GM21447 (cell line): ENCODE data around the gene ALCAM.

ENCODE experiments used
- ATAC-seq: cut with Tn5 transposase; IDR thresholded peaks from one replicate; pipeline ENCODE4 v1.9.1; 2021; ENCODE audit not compliant: unreplicated experiment

Gene ALCAM

DNA sequence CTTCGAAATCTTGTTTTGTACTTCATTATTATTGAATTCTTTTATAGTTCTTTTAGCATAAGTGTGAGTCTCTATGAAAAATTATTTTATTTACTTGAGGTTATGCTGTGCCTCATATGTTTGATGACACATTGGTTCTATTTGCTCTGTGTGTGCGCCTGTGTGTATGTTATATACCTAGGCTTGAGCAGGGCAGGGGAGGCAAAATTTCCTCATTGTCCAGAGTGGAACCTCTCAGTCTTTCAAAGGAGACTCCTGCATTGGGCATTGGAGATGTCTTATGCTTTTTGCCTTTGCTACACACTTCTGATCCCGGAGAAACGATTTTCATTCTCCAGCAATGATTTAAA is 58.4 kb downstream of the ALCAM start:
- ATAC-seq = no peak

DNA sequence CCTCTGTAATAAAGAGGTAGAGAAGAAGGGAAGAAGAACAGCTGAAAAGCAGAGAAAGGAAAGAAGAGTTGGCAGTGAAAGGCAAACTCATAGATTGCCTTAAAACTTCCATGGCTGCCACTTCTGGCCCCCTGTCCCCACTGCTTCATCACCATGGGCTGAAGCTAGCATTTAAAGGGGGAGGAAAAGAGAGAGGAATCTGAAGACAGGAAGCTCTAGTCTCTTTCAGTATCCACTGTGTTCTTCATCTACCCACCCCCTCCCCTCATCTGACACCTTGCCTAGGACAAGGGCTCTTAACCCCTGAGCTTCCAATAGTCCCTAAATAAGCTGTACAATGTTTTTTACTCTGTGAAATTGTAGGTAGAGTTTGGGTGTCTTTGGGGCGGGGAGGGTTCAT is 60.6 kb downstream of the ALCAM start:
- no peak for ATAC-seq

DNA sequence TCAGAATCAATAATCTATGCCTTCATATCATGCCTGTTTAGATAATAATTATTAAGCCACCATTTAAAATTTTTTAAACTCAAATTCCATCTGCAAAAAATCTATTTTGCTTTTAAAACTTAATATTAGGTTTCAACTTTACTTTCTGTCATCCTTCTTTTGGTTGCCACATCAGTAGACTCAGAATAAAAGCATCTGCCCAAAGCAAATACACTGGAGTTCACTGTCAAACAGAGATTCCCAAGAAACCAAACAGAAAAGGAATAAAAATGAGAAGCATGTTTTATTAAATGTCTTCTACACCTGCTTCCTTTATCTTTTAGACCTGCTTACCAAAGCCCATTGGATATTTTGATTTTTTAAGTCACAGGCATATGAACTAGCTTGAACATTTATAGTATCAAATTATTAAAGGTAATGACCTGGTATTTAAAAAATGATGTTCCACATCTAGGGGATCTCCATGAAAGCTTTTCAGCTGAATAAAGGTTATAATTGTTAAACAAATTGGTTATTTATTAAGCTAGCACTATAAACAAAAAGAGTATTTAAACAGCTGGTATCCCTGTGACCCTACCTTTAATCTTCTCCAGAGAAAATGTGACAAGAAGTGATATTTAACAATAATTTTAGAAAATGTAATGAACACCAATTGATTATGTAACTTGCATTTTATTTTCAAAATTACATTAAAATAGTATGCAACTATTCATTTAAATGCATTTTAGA is 62.5 kb downstream of the ALCAM start:
- no peak for ATAC-seq

DNA sequence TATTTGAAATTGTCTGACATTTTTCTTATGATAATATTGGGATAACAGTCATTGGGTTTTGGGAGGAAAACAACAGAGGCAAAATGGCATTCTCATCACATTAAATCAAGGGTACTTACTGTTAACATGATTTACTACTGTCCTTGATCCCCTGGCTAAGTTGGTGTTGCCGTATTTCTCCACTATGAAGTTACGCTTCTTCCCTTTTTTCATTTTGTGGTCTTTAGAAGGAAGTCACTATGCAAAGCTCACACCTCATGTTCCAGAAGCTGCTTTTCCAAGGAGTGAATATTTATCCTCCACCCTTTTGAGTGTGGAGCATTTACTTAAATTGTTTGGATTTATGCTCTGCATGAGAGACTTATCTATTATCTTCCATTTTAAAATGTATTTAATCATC is 63.7 kb downstream of the ALCAM start:
- ATAC-seq = no peak

DNA sequence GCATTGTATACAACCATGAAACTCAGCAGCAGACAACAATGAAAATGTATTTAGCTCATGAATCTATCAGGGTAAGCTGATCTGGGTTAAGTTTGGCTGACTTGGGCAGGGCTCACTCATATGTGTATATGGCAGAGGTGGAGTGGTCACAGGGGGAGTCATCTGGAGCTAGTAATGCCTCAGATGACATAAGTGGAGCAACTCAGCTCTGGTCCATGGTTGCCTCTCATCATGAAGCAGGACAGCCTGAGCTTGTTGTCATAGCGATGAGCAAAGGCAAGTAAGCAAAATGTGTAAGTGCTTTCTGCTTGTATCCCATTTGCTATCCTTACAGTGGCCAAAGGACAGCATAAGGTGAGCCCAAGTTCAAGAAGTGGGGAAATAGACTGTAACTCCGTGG is 64.5 kb downstream of the ALCAM start:
- ATAC-seq = no peak

DNA sequence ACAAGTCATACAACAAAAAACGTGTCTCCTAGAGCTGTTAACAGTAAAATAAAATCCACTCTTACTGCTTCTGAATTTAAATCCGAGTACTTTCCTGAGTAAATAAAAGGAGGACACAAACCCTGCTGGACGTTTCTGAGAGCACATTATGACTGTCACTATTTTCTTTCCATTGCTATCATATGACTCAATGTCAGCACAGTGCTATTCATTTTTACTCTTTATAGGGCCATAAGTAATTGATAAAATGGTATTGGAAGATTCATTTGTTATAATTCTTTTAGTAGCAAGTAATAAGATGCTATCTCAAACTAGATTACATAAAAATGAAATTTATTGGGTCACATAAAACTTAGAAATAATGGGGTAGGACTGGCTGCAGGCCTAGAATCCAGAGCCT is 68.6 kb downstream of the ALCAM start:
- no peak for ATAC-seq

DNA sequence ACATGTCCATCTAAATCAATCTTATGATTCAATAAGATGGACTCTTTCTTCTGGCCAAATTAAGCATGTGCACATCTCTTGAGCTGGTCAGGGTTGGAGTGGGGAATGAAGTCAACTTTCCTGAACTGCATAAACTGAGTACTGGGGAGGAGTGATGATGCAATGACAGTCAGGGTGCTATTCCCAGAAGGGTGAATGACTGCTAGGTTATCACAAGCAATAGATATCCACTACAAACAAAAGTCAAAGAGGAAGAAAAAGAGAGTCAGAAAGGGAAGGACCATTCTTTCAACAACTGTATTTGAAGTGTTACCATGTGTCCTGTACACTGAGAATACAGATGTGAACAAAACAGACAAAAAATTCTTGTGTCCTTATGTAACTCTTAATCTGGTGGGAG is 70.0 kb downstream of the ALCAM start:
- no peak for ATAC-seq

DNA sequence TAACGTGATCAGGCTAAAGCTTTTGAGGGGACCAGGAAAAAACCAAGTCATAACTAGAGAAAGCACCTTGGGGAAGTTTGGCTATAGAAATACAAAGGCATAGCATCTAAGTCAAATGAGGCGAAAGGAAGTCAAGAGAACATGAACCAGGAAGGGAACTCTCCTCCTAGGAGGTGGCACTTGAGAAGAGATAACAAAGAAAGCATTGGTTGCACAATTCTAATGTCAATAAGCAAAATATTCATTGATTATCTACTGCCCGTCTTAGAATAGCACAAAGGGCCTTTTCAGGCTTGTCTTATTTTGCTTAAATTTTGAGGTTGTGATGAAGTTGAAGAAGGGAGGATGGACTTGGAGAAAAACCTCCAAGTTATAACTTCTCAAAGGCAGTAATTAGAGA is 73.4 kb downstream of the ALCAM start:
- no peak for ATAC-seq

DNA sequence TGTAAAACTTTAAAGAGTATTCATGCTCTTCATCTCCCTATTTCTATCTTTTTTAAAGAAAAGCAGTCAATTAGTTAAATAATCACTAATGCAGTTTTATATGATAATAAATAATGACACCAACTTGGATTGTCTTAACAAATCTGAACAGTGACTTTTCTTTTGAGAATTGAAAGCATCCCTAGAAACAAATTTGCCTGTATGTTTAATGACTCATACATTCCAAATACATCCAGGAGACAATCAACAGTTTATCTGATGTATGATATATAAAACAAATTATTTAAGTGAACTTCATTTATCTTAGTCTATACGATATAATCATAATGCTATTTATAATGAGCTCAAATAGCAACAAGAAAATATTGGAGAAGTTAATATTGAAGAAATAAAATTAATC is 78.0 kb downstream of the ALCAM start:
- no peak for ATAC-seq

DNA sequence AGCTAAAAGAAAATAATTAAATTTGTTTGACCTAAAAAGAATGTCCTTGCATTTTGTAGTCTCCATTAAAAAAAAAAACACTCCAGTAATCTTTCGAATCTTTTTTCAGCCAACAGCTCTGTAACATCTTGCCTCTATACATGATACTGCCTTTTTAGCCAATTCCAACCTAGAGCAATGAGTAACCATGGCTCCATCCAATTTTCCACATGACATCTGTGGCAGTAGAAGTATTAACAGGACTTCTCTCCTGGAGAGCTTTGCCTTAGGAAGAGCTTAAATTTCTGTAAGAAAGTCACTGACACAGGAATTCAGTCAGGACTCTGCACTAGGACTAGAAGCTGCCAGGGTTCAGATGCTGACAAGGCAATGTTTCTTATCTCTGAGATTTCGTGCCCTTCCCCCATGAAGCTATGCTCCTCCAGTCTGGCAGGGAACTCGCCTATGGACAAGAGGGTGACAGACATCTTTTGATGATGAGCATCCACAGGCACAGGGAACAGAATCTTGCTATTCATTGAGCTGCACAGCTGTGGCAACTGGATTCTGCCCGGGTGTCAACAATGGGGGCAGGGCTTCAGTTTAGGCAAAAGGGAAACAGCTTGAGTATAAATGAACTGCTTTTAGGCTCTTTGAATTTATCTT is 81.8 kb downstream of the ALCAM start:
- ATAC-seq = no peak

DNA sequence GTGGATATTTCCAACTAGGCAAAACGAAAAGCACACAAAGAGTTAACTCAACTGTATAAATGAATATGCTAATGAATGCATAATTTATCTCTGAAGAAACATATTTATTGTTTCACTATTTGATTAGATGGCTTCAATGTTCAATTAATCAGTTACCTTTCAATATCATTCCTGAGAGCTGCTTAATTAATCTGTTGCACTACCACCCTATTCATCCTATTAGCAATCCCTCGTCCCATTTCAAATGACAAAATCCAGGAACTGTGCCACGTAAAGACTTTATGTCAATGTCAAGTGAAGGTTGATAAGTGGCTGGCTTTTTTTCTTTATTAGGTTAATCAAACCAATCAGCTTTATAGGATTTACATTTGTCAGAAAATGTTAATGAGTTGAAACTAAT is 82.7 kb downstream of the ALCAM start:
- no peak for ATAC-seq

DNA sequence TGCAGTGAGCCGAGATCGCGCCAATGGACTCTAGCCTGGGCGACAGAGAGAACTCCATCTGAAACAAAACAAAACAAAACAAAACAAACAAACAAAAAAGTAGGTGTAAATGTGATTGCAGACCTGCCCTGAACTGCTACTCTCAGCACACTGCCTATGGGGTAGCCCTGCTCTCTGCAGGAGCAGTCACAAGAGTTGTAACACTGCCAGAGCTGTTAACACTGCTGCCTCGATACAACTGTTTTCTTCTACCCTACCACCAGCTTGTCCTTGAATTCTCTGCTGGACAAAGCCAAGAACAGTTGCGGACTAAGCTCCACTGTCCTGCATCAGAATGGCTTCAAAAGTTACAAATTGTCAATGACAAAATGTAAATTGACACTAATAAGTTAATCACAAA is 89.3 kb downstream of the ALCAM start:
- no peak for ATAC-seq

DNA sequence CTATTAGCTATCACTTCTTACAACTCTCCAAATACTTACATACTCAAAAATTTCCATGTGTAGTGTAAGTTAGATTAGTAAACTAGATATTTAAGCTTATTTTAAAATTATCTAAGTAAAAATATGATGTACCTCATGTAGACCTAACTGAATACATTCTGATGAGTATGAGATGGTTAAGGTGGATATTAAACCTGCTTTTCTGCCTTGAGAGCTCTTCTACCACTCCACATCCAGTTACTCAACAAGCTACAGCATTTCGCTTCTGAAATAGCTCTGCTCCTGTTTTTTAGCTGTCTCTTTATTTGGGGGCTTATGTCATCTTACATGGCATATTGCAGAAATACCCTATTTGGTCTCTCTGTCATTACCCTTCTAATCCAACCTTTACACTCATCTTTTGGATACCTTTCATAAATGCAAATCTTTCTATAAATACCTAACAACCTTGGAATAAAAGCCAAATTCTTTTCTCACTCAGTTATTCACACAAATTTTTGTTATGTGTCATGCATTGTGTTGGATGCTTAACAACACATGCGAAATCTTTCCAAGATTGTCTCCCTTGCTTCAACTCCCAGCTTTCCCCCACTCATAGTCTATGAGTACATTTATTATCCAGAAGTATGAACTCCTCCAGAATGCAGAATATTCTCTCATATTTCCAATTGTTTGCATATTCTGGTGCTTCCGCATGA is 92.0 kb downstream of the ALCAM start:
- no peak for ATAC-seq

DNA sequence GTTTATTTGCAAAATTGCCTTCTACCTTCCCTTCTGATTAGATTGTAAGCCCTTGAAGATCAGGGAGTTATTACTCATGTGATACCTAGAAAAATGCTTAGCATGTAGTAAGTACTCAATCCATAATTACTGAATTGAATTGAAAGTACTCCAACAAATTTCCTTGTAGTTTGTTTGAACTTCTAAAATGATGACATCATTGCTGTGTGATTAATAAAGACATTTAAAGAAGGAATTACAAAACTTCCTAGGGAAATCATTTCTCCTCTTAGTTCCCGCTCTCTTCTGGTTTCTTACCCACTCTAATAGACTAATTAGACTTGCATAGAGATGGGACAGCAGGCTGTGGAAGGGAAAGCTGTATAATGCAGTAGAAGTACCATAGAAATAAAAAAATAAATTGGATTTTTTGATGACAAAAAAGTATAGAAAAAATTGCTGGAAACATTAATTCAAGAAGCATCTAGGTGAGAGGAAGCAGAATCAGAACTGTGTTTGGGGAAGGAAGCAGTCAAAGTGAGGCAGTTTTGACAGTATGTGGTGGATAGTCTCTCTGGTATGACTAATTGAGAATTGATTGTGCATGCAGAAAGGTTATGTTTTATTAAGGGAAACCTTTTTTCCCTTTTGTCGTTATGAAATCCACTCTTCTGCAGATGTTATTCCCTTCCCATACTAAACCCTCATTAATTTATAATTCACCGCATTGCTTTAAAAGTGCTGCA is 93.0 kb downstream of the ALCAM start:
- no peak for ATAC-seq

DNA sequence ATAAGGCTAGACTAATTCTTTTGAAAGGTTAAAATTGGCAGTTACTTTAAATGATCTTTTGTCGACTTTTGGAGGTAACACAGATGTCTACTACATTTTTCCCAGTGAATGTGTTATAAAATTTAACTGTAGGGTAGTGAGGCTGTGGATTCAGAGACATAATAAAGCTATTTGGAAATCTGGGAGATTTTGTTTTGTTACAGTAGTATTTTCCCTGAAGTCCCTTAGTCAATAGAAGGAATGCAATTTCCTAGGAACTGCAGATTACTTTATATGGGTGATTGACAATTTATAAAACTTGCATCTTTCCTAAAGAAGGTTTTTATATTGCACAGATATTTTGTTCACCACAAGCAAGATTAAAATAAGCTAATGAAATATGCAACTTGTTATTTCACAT is 96.9 kb downstream of the ALCAM start:
- ATAC-seq = no peak

DNA sequence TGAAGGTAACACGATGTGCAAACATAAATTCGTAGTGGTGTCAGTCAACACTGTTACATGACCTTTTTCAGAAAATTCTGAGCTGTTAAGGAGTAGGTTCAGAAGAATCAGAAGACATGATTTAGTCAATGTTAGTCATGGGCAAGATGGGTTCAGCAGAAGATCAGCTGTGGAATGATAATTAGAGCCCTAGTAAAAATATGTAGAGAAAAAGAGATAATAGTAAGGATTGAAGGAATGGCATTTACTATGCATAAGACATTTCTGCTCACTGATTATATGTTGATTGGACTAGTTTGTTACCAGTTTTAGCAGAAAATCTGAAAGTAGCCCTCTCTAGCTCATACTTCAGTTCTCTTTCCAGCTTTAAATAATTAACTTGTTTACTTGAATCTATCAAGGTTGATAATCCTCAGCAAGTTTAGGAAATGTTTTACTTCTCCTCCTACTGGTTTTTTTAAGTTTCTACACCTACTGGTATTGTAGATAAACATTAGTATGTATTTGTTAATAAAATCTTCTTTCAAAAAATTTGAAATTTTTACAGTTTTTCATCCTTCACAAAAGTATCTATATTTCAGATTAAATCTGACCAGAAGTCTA is 98.6 kb downstream of the ALCAM start:
- ATAC-seq = no peak

DNA sequence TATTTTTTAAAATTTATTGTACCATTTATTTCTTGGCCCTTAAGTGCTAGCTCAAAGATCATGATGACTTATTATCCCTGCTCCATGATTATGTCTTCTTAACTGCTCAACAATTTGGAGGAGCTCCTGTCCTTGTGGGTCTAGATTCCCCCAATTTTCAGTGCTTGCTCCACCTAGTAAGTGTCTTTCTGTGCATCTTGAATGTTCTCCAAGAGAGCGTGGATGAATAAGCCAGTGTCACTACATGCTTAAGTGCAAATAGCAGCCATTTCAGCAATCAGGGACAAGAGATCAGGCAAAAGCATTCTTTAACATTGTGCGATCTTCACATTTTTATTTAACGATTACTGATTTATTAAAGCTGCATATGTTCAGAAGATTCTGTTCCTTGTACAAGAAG is 99.4 kb downstream of the ALCAM start:
- no peak for ATAC-seq

DNA sequence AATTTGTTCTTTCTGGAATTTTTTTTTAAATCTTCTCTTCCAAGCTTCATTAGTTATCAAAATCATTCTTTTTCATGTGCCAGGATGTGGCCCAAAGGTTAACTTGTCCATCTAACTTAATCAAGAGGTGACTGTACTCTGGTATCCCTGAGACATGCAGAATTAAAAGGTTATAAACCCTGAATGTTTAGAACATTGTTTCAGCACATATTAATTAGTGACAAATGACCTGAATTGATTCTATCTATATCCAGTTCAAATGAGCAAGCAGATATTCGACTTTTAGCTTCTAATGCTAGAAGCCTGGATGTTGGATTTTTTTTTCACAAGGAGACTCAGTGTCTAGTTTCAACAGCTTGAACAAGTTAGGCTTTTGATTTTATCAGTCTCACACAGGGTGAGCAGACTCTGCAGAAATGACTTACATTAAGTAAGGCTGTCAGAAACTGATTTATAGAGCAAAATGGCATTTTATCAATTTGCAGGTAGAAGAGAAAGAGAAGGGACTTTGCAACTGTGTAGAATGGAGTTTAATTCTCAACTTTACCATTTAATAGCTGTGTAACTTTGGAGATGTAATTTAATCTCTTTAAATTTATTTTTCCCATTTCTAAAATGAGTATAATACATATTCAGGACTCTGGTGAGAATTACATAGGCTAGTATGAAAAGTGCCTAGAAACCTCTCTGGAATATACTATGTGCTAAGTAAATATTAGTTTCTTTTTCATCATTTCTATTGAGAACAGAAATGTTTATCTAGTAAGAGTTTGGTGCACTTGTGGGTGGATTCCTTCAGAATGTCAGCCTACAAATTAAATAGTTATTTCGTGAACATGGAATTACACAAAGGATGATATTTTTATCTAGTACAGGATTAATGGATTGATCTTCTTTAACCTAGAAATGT is 100.0 kb downstream of the ALCAM start:
- ATAC-seq = no peak

DNA sequence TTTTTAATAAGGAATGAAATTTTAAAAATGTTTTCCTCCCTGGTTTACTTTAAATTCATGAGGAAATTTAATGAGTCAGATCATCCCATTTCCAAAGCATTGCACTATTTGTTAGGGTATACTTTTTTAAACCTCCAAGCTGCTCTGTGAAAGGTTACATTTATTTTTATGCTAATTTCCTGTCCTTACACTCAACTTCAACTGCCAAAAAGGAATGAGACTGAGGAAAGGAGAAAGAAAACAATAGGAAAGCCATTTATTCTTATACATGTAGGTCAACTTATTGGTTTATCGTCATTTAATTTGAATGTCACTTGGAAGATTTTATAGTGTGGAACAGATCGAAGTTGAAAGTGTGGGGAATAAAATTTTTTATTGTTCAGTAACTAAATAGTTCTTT is 104.1 kb downstream of the ALCAM start:
- no peak for ATAC-seq

DNA sequence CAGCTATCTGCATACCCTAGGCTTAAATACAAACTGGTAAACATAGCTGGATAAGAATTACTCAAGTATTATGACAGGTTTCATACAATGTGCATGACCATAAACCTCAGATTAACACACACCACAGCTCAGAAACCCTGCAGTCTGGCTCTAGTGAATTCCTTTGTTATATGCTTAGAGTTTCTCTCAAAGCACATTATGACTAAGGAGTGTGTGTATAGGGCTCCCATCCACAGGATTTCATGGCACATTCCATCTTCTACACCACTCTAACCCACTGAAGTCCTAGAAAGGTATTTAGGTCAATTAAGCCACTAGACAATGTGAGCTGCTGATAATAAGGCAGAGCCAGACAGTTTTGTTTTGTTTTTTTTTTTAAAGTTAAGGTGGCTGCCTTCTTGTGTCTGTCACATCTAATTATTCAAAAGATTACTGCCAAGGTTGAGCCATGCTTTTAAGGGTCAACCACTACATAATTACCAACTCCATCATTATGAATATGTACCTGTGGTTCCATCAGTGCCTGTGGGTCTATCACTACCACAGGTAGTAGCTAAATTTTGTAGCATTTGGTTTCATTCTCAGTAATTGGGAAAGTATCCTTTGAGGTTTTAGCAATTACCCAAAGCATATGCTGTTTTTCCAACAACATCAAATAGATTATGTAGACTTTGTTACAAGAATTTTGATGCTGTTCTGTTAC is 107.0 kb downstream of the ALCAM start:
- peak; percentile 75 for ATAC-seq
